GM12874 (cell line): ENCODE measurements around the gene NXN.

ENCODE experiments used
- TF ChIP-seq, protein P1 (sequence below): IDR thresholded peaks from 2 replicates; pipeline ENCODE4 v1.5.1; 2011; ENCODE audit warnings: low read depth, mild to moderate bottlenecking, control low read depth, low read length, moderate library complexity; ENCODE audit not compliant: insufficient read depth

The NXN gene

DNA sequence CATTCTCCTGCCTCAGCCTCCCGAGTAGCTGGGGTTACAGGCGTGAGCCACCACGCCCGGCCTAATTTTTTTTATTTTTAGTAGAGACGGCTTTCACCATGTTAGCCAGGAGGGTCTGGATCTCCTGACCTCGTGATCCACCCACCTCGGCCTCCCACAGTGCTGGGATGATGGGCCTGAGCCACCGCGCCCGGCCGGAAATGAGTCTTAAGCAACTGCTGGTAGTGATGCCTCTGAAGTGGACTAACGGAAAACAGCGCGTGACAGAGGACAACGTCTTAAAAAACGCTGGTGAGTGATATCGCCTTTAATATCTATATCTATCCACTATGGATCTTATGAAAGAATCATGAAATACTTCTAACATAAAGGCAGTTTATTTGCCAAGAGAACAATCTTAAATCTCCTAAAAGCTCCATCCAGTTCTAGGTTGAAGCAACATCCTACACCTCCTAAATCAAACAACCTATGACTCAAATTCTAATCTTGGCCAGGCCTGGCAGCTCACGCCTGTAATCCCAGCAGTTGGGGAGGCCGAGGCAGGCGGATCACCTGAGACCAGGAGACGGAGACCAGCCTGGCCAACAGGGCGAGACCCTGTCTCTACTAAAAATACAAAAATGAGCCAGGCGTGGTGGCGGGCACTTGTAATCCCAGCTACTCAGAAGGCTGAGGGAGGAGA lies 69.8 kb downstream of the NXN start:
- TF ChIP-seq, protein P1, sequence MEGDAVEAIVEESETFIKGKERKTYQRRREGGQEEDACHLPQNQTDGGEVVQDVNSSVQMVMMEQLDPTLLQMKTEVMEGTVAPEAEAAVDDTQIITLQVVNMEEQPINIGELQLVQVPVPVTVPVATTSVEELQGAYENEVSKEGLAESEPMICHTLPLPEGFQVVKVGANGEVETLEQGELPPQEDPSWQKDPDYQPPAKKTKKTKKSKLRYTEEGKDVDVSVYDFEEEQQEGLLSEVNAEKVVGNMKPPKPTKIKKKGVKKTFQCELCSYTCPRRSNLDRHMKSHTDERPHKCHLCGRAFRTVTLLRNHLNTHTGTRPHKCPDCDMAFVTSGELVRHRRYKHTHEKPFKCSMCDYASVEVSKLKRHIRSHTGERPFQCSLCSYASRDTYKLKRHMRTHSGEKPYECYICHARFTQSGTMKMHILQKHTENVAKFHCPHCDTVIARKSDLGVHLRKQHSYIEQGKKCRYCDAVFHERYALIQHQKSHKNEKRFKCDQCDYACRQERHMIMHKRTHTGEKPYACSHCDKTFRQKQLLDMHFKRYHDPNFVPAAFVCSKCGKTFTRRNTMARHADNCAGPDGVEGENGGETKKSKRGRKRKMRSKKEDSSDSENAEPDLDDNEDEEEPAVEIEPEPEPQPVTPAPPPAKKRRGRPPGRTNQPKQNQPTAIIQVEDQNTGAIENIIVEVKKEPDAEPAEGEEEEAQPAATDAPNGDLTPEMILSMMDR: no peak

DNA sequence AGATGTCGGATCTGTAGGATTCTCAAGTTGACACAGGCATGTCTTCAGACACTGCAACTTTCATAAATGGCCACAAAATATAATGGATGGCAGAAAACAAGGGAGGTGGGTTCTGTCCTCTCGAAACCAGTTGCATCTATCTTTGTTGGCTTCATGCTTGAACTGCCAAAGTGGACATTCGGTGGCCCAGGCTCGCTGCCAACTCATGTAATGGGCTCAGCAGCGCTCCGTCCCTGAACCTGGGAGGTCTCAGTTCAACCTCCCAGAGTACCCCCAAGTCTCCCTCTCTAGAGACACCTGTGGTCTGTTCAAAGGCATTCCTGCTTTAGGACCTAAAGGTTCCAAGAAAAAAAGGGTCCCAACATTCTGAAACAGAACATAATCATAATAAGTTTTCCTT lies 71.9 kb downstream of the NXN start:
- TF ChIP-seq, protein P1: no peak

DNA sequence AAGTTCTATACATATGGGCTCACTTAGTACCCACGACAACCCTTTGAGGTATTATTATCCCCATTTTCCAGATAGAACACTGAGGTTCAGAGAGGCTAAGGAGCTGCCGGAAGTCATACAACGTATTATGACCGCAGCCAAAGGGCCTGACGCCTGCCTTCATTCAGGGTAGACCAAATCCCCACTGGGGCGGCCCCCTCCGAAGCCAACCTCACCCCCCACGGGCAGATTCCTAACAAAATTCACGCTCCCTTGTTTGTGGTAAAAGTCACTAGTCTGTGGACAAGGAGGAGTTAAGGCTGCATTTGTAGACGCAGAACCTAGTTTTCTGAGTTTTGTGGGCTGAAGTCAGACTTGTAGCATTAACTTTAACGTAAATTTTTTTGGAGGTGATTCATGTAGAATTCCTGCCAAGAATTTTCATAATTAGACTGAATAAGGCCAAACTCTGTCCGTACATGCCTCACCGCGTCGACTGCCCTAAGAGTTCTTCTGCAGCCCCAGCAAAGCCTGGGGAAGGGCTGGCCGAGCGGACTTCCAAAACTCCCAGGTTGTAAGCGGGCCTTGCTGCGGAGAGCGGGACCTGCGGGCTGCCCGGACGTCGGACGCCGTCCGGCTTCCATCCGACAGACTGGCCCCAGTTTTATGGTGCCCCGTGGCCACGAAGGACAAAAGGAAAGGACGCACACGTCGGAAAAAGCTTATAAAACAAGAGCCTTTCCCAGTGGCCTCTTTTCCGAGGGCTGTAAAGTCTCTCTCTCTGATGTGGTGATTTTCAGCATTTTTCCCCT lies 75.7 kb downstream of the NXN start:
- TF ChIP-seq, protein P1: no peak

DNA sequence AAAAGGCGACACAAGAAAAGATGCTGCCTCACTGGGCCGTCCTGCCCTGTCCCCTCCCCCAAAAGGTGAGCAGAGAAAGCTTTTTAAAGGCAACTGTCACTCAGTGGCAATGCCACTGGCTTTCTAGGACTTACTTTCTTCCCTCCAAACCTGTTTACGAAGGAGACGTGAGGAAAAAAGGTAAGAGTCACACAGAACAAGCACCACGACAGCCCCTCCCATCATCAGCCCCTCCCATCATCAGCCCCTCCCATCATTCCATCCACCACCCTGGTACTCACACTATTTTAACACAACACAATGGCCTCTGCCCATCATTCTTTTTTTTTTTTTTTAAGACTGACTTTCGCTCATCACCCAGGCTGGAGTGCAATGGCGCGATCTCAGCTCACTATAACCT lies 77.1 kb downstream of the NXN start:
- TF ChIP-seq, protein P1: no peak

DNA sequence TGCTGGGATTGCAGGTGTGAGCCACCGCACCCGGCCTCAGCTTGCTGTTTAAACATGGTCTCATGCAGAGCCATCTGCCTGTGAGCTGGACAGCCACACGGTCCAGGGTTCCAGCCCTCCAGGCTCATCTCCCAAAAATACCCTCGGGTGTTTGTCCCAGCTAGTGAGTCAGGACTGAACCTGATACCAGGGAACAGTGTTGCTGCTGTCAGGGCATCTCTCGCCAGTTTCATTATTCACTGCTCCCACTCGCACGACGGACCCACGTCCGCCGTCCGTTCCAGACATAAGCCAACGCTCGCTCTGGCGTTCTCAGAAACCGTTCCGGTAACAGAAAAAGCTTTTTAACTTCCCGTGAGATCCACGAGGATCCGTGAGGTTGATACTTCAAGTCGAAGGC lies 77.6 kb downstream of the NXN start:
- TF ChIP-seq, protein P1: no peak

DNA sequence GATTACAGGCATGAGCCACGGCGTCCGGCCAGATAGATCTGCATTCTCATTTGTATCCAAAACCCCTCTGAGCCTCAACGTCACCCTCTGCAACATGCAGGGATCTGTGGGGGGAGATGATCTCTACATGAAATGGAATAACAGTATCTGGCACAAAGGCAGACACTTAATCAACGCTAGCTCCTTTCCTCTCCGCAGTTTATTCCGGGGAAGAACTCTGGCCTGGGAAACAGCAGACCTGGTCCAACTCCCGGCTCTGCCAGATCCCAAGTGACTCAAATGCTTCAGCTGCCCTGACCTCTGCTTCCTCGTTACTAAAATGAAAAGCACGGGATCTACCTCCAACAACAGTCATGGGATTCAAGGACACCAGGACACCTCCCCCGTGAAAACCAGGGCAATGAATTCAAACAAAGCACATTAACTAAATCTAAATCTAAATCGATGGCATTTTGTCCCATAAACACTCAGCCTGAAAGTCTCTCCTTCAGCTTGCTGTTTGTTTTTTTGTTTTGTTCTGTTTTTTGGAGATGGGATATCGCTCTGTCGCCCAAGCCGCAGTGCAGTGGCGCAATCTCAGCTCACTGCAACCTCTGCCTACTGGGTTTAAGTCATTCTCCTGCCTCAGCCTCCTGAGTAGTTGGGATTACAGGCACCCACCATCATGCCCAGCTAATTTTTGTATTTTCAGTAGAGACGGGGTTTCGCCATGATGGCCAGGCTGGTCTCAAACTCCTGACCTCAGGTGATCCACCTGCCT lies 78.2 kb downstream of the NXN start:
- TF ChIP-seq, protein P1: no peak

DNA sequence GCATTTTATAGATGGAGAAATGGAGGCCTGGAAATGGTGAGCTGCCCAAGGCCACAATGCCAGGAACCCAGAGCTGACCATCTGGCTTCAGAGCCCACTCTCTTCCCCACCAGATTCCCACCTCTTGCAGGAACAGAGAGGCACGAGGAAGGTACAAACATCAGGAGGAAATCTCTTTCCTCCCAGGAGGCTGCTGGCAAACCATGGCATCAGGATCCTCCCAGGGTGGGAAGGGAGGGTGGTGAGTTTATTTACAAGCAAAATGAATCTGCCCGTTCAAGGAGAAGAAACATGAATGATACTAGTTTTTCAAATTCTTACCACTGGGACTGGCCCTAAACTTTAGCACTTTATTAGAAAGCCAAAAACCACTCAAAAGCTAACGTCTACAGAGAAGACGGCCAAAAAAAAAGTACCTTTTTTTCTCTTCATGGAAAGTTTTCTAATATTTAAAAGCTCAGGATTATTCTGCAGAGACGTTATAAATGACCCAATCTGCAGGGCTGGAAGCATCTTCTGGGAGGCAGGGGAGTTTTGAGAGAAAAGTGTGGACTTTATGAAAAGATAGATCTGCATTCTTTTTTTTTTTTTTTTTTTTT lies 79.1 kb downstream of the NXN start:
- TF ChIP-seq, protein P1: no peak
